Measurements from ENCODE around the gene SCG5.

The SCG5 gene

GRCh38 chr15:32691689-32692038 lies 50.2 kb downstream of the SCG5 start:
- TF ChIP-seq YY1 (IDR thresholded peaks at IDR 0.05; ENCODE audit: low read depth) (no peak), TCF12 (IDR thresholded peaks at IDR 0.05; ENCODE audit: low read depth) (no peak), TAF1 (IDR thresholded peaks at IDR 0.05; ENCODE audit: low read depth) (no peak), USF1 (IDR thresholded peaks at IDR 0.05) (no peak), MAX (IDR thresholded peaks at IDR 0.05) (no peak)

- TF ChIP-seq EGR1 (IDR thresholded peaks at IDR 0.05) (no peak), TEAD4 (IDR thresholded peaks at IDR 0.05) (no peak), USF1 (IDR thresholded peaks at IDR 0.05) (no peak), TCF12 (IDR thresholded peaks at IDR 0.05; ENCODE audit: low read depth) (no peak), YY1 (IDR thresholded peaks at IDR 0.05; ENCODE audit: low read depth) (no peak), REST (IDR thresholded peaks at IDR 0.05; ENCODE audit: low read depth) (no peak)
Observed at GRCh38 chr15:32692286-32692685, 50.8 kb downstream of the SCG5 start.

- no peak for TF ChIP-seq USF1 (IDR thresholded peaks at IDR 0.05)
- no peak for TF ChIP-seq TCF12 (IDR thresholded peaks at IDR 0.05; ENCODE audit: low read depth)
- TF ChIP-seq YY1 (IDR thresholded peaks at IDR 0.05; ENCODE audit: low read depth): no peak
- no peak for TF ChIP-seq RAD21 (IDR thresholded peaks at IDR 0.05; ENCODE audit: low read depth)
- no peak for TF ChIP-seq CEBPB (IDR thresholded peaks at IDR 0.05)
- TF ChIP-seq EGR1 (IDR thresholded peaks at IDR 0.05): no peak
- no peak for TF ChIP-seq CREB1 (IDR thresholded peaks at IDR 0.05; ENCODE audit: low read depth)
- TF ChIP-seq FOXM1 (IDR thresholded peaks at IDR 0.05; ENCODE audit: borderline replicate concordance, low read depth): no peak
- no peak for TF ChIP-seq TAF1 (IDR thresholded peaks at IDR 0.05; ENCODE audit: low read depth)
- TF ChIP-seq NFIC (IDR thresholded peaks at IDR 0.05): no peak
- no peak for TF ChIP-seq ZBTB7A (IDR thresholded peaks at IDR 0.05; ENCODE audit: low read depth)
- TF ChIP-seq TEAD4 (IDR thresholded peaks at IDR 0.05): no peak
- TF ChIP-seq MAX (IDR thresholded peaks at IDR 0.05): no peak
- TF ChIP-seq EP300 (IDR thresholded peaks at IDR 0.05; ENCODE audit: borderline replicate concordance): no peak
- no peak for TF ChIP-seq REST (IDR thresholded peaks at IDR 0.05; ENCODE audit: low read depth)
Observed at GRCh38 chr15:32694222-32694983, 52.9 kb downstream of the SCG5 start.

- no peak for TF ChIP-seq MAX (IDR thresholded peaks at IDR 0.05)
- TF ChIP-seq ZBTB7A (IDR thresholded peaks at IDR 0.05; ENCODE audit: low read depth): no peak
- TF ChIP-seq EGR1 (IDR thresholded peaks at IDR 0.05): no peak
- TF ChIP-seq YY1 (IDR thresholded peaks at IDR 0.05; ENCODE audit: low read depth): no peak
- no peak for TF ChIP-seq NFIC (IDR thresholded peaks at IDR 0.05)
Observed at GRCh38 chr15:32698773-32699390, 57.4 kb downstream of the SCG5 start.

GRCh38 chr15:32700501-32701150 lies 59.1 kb downstream of the SCG5 start:
- TF ChIP-seq REST (IDR thresholded peaks at IDR 0.05; ENCODE audit: low read depth) (no peak), ZBTB7A (IDR thresholded peaks at IDR 0.05; ENCODE audit: low read depth) (no peak), CREB1 (IDR thresholded peaks at IDR 0.05; ENCODE audit: low read depth) (no peak), EP300 (IDR thresholded peaks at IDR 0.05; ENCODE audit: borderline replicate concordance) (no peak), FOXM1 (IDR thresholded peaks at IDR 0.05; ENCODE audit: borderline replicate concordance, low read depth) (no peak), TCF12 (IDR thresholded peaks at IDR 0.05; ENCODE audit: low read depth) (no peak), USF1 (IDR thresholded peaks at IDR 0.05) (no peak), YY1 (IDR thresholded peaks at IDR 0.05; ENCODE audit: low read depth) (no peak), EGR1 (IDR thresholded peaks at IDR 0.05) (no peak)
